Thyroid gland (tissue), 4 donors: ENCODE measurements around the gene PTPRN2. TPM values are rescaled to one million over a fixed set of nuclear protein-coding genes. Genes with fewer than 3 reads are reported as not detected.

Source experiments
- DNase-seq, 2 donors: peaks; one replicate each; pipeline ENCODE4 v3.0.0-alpha.2; 2019
- H3K27ac ChIP-seq, 3 donors: fragments of 200-600 bp; sonication (generic); 1 replicate in 2 of 3; 2 replicates in 1 of 3; pipeline ENCODE4 v1.5.1; 2016 to 2019; ENCODE audit warnings: mild to moderate bottlenecking in 1 of 3, moderate library complexity in 1 of 3
- H3K27me3 ChIP-seq: fragments of 200-600 bp; sonication (generic); one replicate; pipeline ENCODE4 v1.5.1; 2019
- H3K36me3 ChIP-seq, 2 donors: fragments of 200-600 bp; sonication (generic); one replicate each; pipeline ENCODE4 v1.5.1; 2016 to 2019
- H3K4me1 ChIP-seq, 2 donors: fragments of 200-600 bp; sonication (generic); one replicate each; pipeline ENCODE4 v1.5.1; 2017 to 2019
- H3K4me3 ChIP-seq, 3 donors: fragments of 200-600 bp; sonication (generic); replicated peaks in 1 of 3; 1 replicate in 2 of 3; 2 replicates in 1 of 3; pipeline ENCODE4 v1.5.1; 2016; ENCODE audit warnings: mild to moderate bottlenecking in 1 of 3
- H3K9me3 ChIP-seq: fragments of 200-600 bp; sonication (generic); one replicate; pipeline ENCODE4 v1.5.1; 2017
- POLR2A ChIP-seq, 2 donors: fragments of 450-650 bp; IDR thresholded peaks; one replicate each; pipeline ENCODE4 v1.6.1; 2017; ENCODE audit warnings: antibody characterized with exemption in 2 of 2, mild to moderate bottlenecking in 2 of 2, moderate library complexity in 1 of 2
- whole genome bisulfite sequencing, 2 donors: methylation state at CpG; one replicate each; pipeline ENCODE4 v1.1.5; 2017; 5-methylcytosine and 5-hydroxymethylcytosine counted together
- intact Hi-C: fragments of 100-400 bp; cut with DNase I; formaldehyde crosslinking; loops from one replicate; pipeline ENCODE4 v1.15.1; 2023
- total RNA-seq, 4 donors: library from RNA; depleted of rRNA; stranded (reverse); fragments of >200 nt; gene quantifications; one replicate each; pipeline ENCODE4 v1.2.3, GENCODE V29; 2016
- TF ChIP-seq, protein P1 (sequence below), 6 experiments: fragments of 200-600 bp in 3 of 6; fragments of 450-650 bp in 3 of 6; sonication (generic) in 3 of 6; IDR thresholded peaks; one replicate each; pipeline ENCODE4 v1.5.1; 2016 to 2019; ENCODE audit warnings: antibody characterized with exemption in 6 of 6, mild to moderate bottlenecking in 2 of 6, inconsistent platforms in 1 of 6, moderate library complexity in 1 of 6

PTPRN2 gene
- total RNA-seq, 4 donors from 2014 or later = 4.2 to 9.9 (median 7.7) TPM

- no peaks in the 10 kb centered on the region for H3K27me3 ChIP-seq
- no peak for DNase-seq
Observed at GRCh38 chr7:157813741-157814661, 773.6 kb downstream of the PTPRN2 start.

GRCh38 chr7:157813053-157813452 lies 774.6 kb downstream of the PTPRN2 start:
- DNase-seq = no peak
- Histone ChIP-seq H3K27me3 (no peaks in the 10 kb centered on the region), H3K36me3 (no peaks in the 10 kb centered on the region), H3K9me3 (no peaks in the 10 kb centered on the region), H3K4me3 (no peak overlapping the region), H3K4me1 (no peaks in the 10 kb centered on the region), H3K27ac (no peak overlapping the region)
- intact Hi-C loops = no loop called here
- 89 to 93% methylated on average over 17 of the region's 17 CpGs for WGBS, 2 donors
- TF ChIP-seq POLR2A (IDR thresholded peaks at IDR 0.05) = no peak
- TF ChIP-seq, protein P1, sequence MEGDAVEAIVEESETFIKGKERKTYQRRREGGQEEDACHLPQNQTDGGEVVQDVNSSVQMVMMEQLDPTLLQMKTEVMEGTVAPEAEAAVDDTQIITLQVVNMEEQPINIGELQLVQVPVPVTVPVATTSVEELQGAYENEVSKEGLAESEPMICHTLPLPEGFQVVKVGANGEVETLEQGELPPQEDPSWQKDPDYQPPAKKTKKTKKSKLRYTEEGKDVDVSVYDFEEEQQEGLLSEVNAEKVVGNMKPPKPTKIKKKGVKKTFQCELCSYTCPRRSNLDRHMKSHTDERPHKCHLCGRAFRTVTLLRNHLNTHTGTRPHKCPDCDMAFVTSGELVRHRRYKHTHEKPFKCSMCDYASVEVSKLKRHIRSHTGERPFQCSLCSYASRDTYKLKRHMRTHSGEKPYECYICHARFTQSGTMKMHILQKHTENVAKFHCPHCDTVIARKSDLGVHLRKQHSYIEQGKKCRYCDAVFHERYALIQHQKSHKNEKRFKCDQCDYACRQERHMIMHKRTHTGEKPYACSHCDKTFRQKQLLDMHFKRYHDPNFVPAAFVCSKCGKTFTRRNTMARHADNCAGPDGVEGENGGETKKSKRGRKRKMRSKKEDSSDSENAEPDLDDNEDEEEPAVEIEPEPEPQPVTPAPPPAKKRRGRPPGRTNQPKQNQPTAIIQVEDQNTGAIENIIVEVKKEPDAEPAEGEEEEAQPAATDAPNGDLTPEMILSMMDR (IDR thresholded peaks at IDR 0.05) = no peak

More at GRCh38 chr7:157813741-157814661, 773.6 kb downstream of the PTPRN2 start:
- Histone ChIP-seq H3K36me3 (no peaks in the 10 kb centered on the region), H3K9me3 (no peaks in the 10 kb centered on the region), H3K4me3 (no peak overlapping the region), H3K4me1 (no peaks in the 10 kb centered on the region), H3K27ac (no peak overlapping the region)
- 85 to 88% methylated on average over 37 to 39 of the region's 46 CpGs for WGBS, 2 donors
- TF ChIP-seq POLR2A (IDR thresholded peaks at IDR 0.05) = no peak
- TF ChIP-seq, protein P1 (IDR thresholded peaks at IDR 0.05) = no peak
- intact Hi-C loops = no loop called here

GRCh38 chr7:157811946-157812345 lies 775.7 kb downstream of the PTPRN2 start:
- TF ChIP-seq, protein P1 (IDR thresholded peaks at IDR 0.05) = no peak
- TF ChIP-seq POLR2A (IDR thresholded peaks at IDR 0.05) = no peak
- 80 to 82% methylated on average over 16 of the region's 16 CpGs for WGBS, 2 donors
- no peak overlapping the region for H3K27ac ChIP-seq
- DNase-seq = no peak
- no peaks in the 10 kb centered on the region for H3K27me3 ChIP-seq
- H3K4me3 ChIP-seq = no peak overlapping the region
- no peaks in the 10 kb centered on the region for H3K4me1 ChIP-seq
- no peaks in the 10 kb centered on the region for H3K9me3 ChIP-seq
- intact Hi-C loops = no loop called here
- H3K36me3 ChIP-seq = no peaks in the 10 kb centered on the region

DNA sequence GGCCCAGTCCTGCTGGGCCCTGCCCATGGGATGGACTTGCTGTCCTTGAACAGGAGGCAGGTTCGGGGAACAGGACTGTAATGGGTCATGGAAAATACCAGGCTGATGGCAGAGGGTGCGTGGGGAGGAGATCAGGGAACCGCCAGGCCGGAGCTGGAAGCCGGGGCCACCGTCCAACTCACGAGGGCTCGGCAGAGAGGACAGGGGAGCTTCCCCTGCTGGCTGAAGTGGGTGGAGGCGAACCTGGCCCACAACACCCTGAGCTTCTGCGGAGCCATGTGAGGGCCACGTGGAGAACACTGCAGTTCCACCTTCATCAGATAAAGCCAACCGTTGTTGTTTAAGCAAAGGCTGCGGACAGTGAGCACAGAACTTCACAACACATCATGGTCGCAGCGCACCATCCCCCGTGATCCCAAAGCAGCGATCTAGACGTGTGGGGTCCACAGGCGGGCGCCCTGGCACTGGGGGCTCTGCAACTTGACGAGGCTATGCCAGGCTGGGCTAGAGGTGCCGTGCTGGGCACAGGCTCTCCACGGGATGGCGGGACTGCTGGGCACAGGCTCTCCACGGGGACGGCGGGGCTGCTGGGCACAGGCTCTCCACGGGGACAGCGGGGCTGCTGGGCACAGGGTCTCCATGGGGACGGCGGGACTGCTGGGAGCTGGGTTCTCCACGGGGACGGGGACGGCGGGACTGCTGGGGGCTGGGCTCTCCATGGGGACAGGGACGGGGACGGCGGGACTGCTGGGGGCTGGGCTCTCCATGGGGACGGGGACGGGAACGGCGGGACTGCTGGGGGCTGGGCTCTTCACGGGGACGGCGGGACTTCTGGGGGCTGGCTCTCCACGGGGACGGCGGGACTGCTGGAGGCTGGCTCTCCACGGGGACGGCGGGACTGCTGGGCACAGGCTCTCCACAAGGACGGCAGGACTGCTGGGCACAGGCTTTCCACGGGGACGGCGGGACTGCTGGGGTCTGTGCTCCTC lies 777.5 kb downstream of the PTPRN2 start:
- Histone ChIP-seq H3K9me3 (no peaks in the 10 kb centered on the region), H3K4me1 (no peaks in the 10 kb centered on the region), H3K27ac (no peak overlapping the region), H3K4me3 (no peak overlapping the region), H3K36me3 (no peaks in the 10 kb centered on the region), H3K27me3 (no peaks in the 10 kb centered on the region)
- 94 to 95% methylated on average over 38 to 43 of the region's 55 CpGs for WGBS, 2 donors
- no peak for DNase-seq
- TF ChIP-seq, protein P1 (IDR thresholded peaks at IDR 0.05) = no peak
- TF ChIP-seq POLR2A (IDR thresholded peaks at IDR 0.05) = no peak
- intact Hi-C loops = no loop called here
